Measurements from ENCODE around the gene PFKL.

The PFKL gene

GRCh38 chr21:44363278-44363677, 63.4 kb downstream of the PFKL start:
- no peak for DNase-seq (ENCODE audit: low read depth in 2 of 2)

- no peak for DNase-seq (ENCODE audit: low read depth in 2 of 2)
Measured at GRCh38 chr21:44364151-44365053, 64.5 kb downstream of the PFKL start.

GRCh38 chr21:44365251-44365966, 65.6 kb downstream of the PFKL start:
- DNase-seq (ENCODE audit: low read depth in 2 of 2), result no peak

GRCh38 chr21:44365967-44366585, 66.2 kb downstream of the PFKL start:
- DNase-seq (ENCODE audit: low read depth in 2 of 2), result no peak

GRCh38 chr21:44366586-44367211, 66.8 kb downstream of the PFKL start:
- DNase-seq (ENCODE audit: low read depth in 2 of 2), result no peak

GRCh38 chr21:44368711-44369446, 69.0 kb downstream of the PFKL start:
- DNase-seq (ENCODE audit: low read depth in 2 of 2), result no peak

GRCh38 chr21:44370027-44370735, 70.3 kb downstream of the PFKL start:
- no peak for DNase-seq (ENCODE audit: low read depth in 2 of 2)

GRCh38 chr21:44370786-44371410, 71.0 kb downstream of the PFKL start:
- no peak for DNase-seq (ENCODE audit: low read depth in 2 of 2)

GRCh38 chr21:44371596-44371995, 71.7 kb downstream of the PFKL start:
- no peak for DNase-seq (ENCODE audit: low read depth in 2 of 2)

GRCh38 chr21:44372616-44373015, 72.8 kb downstream of the PFKL start:
- no peak for DNase-seq (ENCODE audit: low read depth in 2 of 2)

- DNase-seq (ENCODE audit: low read depth in 2 of 2), result no peak
Measured at GRCh38 chr21:44374601-44375280, 74.9 kb downstream of the PFKL start.

GRCh38 chr21:44375281-44375651, 75.4 kb downstream of the PFKL start:
- DNase-seq (ENCODE audit: low read depth in 2 of 2), result no peak

- DNase-seq (ENCODE audit: low read depth in 2 of 2), result no peak
Measured at GRCh38 chr21:44375761-44376241, 75.9 kb downstream of the PFKL start.

GRCh38 chr21:44376606-44377005, 76.8 kb downstream of the PFKL start:
- DNase-seq (ENCODE audit: low read depth in 2 of 2), result no peak
